Calu3 (cell line): ENCODE measurements around the gene KCTD2. TPM values are rescaled to one million over a fixed set of nuclear protein-coding genes. Genes with fewer than 3 reads are reported as not detected.

Source experiments
- BruUV-seq: library from RNA; stranded (reverse); fragments of 400-500 nt; replicated peaks from 2 replicates; lab custom pipeline; 2021; lab: Mats Ljungman, UMichigan
- CTCF ChIA-PET: fragments of 300-600 bp; sonication (Branson Sonifier 250); formaldehyde crosslinking; loops from one replicate; lab custom pipeline; 2022; ENCODE audit warnings: antibody characterized with exemption; lab: Charles Lee
- DNase-seq: peaks from one replicate; pipeline ENCODE4 v3.0.0; 2022
- H3K27ac Mint-ChIP-seq: one replicate; pipeline ENCODE4 v1.8.0; 2022; ENCODE audit warnings: mixed read lengths; ENCODE audit not compliant: unreplicated experiment
- H3K27me3 Mint-ChIP-seq: one replicate; pipeline ENCODE4 v1.8.0; 2022; ENCODE audit warnings: mixed read lengths; ENCODE audit not compliant: unreplicated experiment
- H3K36me3 Mint-ChIP-seq: one replicate; pipeline ENCODE4 v1.8.0; 2022; ENCODE audit warnings: mild to moderate bottlenecking, moderate library complexity, mixed read lengths; ENCODE audit not compliant: insufficient read depth, unreplicated experiment
- H3K4me1 Mint-ChIP-seq: one replicate; pipeline ENCODE4 v1.8.0; 2022; ENCODE audit warnings: mild to moderate bottlenecking, low read depth, mixed read lengths; ENCODE audit not compliant: unreplicated experiment
- H3K4me3 Mint-ChIP-seq: one replicate; pipeline ENCODE4 v1.8.0; 2022; ENCODE audit warnings: mild to moderate bottlenecking, low read depth, moderate library complexity, mixed read lengths; ENCODE audit not compliant: unreplicated experiment
- H3K9me3 Mint-ChIP-seq: one replicate; pipeline ENCODE4 v1.8.0; 2022; ENCODE audit warnings: low read depth, mixed read lengths; ENCODE audit not compliant: unreplicated experiment
- CTCF ChIP-seq: fragments of 200-600 bp; IDR thresholded peaks from one replicate; pipeline ENCODE4 v1.8.0; 2022; ENCODE audit warnings: antibody characterized with exemption; ENCODE audit not compliant: unreplicated experiment
- intact Hi-C: fragments of 100-400 bp; cut with micrococcal nuclease; formaldehyde crosslinking; loops from one replicate; pipeline ENCODE4 v1.10.0; 2022; ENCODE audit not compliant: unreplicated experiment
- total RNA-seq: library from RNA; stranded (reverse); gene quantifications from 2 replicates; pipeline ENCODE4 v1.2.3, GENCODE V29; 2022

The KCTD2 gene
- total RNA-seq, 1 experiment from 2014 or later: 24.4 TPM

GRCh38 chr17:75077496-75078283 lies 30.7 kb downstream of the KCTD2 start:
- Mint-ChIP-seq H3K27me3 (no peaks in the 10 kb centered on the region), H3K36me3 (peaks cover 21% of the 10 kb centered on the region), H3K27ac (peak overlapping the region; percentile 84), H3K9me3 (no peaks in the 10 kb centered on the region), H3K4me1 (peaks cover 23% of the 10 kb centered on the region), H3K4me3 (peak overlapping the region; percentile 66)
- CTCF ChIA-PET: interaction anchor here (0.9 to 2.4 kb wide), 8 partner anchors 8 to 36 kb away, joined by 3 to 17 read pairs (median 6); partner anchors contain the start of genes ARMC7 and SLC16A5
- intact Hi-C loops: loop anchor here (2.0 kb wide), 1 partner anchor 19 kb away; no protein-coding TSS in a partner anchor
- no peak for TF ChIP-seq CTCF
- peak; percentile 71 for DNase-seq
- BruUV-seq: no TSS peak

- peak overlapping the region; percentile 84 for H3K27ac Mint-ChIP-seq
- peak overlapping the region; percentile 38 for H3K4me3 Mint-ChIP-seq
- peaks cover 22% of the 10 kb centered on the region for H3K36me3 Mint-ChIP-seq
- no peaks in the 10 kb centered on the region for H3K9me3 Mint-ChIP-seq
- intact Hi-C loops: loop anchor here (2.0 kb wide), 1 partner anchor 18 kb away; no protein-coding TSS in a partner anchor
- no peaks in the 10 kb centered on the region for H3K27me3 Mint-ChIP-seq
- peak; percentile 76 for DNase-seq
- TF ChIP-seq CTCF: no peak
- BruUV-seq: TSS peak; percentile 51
- H3K4me1 Mint-ChIP-seq: peaks cover 27% of the 10 kb centered on the region
- CTCF ChIA-PET: interaction anchor here (0.6 to 2.4 kb wide), 9 partner anchors 8 to 86 kb away, joined by 3 to 17 read pairs (median 6); partner anchors contain the start of genes ARMC7 and SLC16A5
Observed at GRCh38 chr17:75078284-75079022, 31.4 kb downstream of the KCTD2 start.

GRCh38 chr17:75079023-75079373 lies 32.0 kb downstream of the KCTD2 start:
- H3K27ac Mint-ChIP-seq: peak overlapping the region; percentile 84
- intact Hi-C loops: loop anchor here (2.0 kb wide), 1 partner anchor 18 kb away; no protein-coding TSS in a partner anchor
- H3K27me3 Mint-ChIP-seq: no peaks in the 10 kb centered on the region
- DNase-seq: no peak
- no peaks in the 10 kb centered on the region for H3K9me3 Mint-ChIP-seq
- TSS peak; percentile 95 for BruUV-seq
- CTCF ChIA-PET: interaction anchor here (0.6 to 2.4 kb wide), 8 partner anchors 9 to 87 kb away, joined by 3 to 17 read pairs (median 6); partner anchors contain the start of genes ARMC7 and SLC16A5
- no peak for TF ChIP-seq CTCF
- peak overlapping the region; percentile 38 for H3K4me3 Mint-ChIP-seq
- peaks cover 32% of the 10 kb centered on the region for H3K4me1 Mint-ChIP-seq
- peaks cover 25% of the 10 kb centered on the region for H3K36me3 Mint-ChIP-seq
